ENCODE results near the gene HS6ST1.
"Not testable (repeated sequence)": the region's sequence is repeated elsewhere in the genome, so short reads cannot be mapped to it uniquely, and the experiment has no call there.

Gene HS6ST1

GRCh38 chr2:128259585-128259984 lies 59.1 kb downstream of the HS6ST1 start:
- no peak for TF ChIP-seq CTCF (IDR thresholded peaks at IDR 0.05; ENCODE audit: low read length, missing control alignments)
- no peak overlapping the region for H3K4me3 ChIP-seq (replicated peaks; ENCODE audit: low read depth, low read length)
- no peak for DNase-seq (ENCODE audit: low read depth)

GRCh38 chr2:128258218-128258617 lies 60.5 kb downstream of the HS6ST1 start:
- no peak for TF ChIP-seq CTCF (IDR thresholded peaks at IDR 0.05; ENCODE audit: low read length, missing control alignments)
- DNase-seq (ENCODE audit: low read depth): no peak

DNA sequence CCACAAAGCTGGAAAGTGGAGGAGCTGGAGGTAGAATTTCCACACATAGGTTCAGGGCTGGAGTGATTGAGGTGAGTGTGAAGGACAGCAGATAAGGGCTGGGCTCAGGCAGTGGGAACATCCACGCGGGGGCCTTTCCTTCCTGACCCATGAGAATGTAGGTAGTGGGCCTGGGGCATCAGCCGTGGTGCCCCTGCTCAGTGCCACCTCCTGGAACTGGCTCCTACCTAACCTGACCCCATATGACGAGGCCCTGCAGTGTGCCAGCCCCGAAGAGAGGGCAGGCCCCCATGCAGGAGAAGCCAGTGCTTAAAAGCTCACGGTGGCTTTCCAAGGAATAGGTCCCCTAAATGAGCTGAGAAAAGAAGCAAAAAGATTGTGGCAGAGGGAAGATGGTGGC lies 66.2 kb downstream of the HS6ST1 start:
- TF ChIP-seq CTCF (IDR thresholded peaks at IDR 0.05; ENCODE audit: low read length, missing control alignments): no peak
- no peak for DNase-seq (ENCODE audit: low read depth)
- H3K4me3 ChIP-seq (replicated peaks; ENCODE audit: low read depth, low read length): no peak overlapping the region

More at GRCh38 chr2:128258218-128258617, 60.5 kb downstream of the HS6ST1 start:
- H3K4me3 ChIP-seq (replicated peaks; ENCODE audit: low read depth, low read length): no peak overlapping the region

DNA sequence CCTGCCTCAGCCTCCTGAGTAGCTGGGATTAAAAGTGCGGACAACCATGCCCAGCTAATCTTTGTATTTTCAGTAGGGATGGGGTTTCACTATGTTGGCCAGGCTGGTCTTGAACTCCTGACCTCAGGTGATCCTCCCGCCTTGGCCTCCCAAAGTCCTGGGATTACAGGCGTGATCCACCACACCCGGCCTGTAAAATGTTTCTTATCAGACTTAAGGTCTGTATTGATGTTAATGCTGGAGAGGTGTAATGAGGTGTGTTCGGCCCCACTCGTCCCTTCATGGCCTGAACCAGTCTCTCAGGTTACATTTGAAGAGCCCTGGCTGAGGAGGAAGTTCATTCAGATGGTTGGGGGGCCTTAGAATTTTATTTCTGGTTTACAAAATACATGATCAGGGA lies 66.6 kb downstream of the HS6ST1 start:
- not testable (repeated sequence) for DNase-seq (ENCODE audit: low read depth); H3K4me3 ChIP-seq (replicated peaks; ENCODE audit: low read depth, low read length)

- no peak for TF ChIP-seq CTCF (IDR thresholded peaks at IDR 0.05; ENCODE audit: low read length, missing control alignments)
- DNase-seq (ENCODE audit: low read depth): no peak
- H3K4me3 ChIP-seq (replicated peaks; ENCODE audit: low read depth, low read length): no peak overlapping the region
Observed at GRCh38 chr2:128250229-128251025, 68.2 kb downstream of the HS6ST1 start.

GRCh38 chr2:128249555-128249954 lies 69.1 kb downstream of the HS6ST1 start:
- H3K4me3 ChIP-seq (replicated peaks; ENCODE audit: low read depth, low read length): no peak overlapping the region
- TF ChIP-seq CTCF (IDR thresholded peaks at IDR 0.05; ENCODE audit: low read length, missing control alignments): no peak
- DNase-seq (ENCODE audit: low read depth): no peak

DNA sequence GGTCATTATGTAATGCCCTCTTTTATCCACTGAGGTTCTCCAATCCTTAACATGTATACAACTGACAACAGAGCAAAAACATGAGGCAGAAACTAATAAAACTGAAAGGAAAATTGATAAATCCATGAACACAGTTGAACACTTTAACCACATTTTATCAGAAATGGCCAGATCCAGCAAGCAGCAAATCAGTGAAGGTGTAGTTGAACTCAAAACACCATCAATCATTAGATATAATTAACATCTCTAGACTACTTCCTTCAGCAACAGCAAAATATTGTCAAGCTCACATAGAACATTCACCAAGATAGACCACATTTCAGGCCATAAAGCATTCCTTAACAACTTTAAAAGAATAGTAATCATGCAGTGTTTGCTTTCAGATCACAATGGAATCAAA lies 72.9 kb downstream of the HS6ST1 start:
- TF ChIP-seq CTCF (IDR thresholded peaks at IDR 0.05; ENCODE audit: low read length, missing control alignments): no peak
- H3K4me3 ChIP-seq (replicated peaks; ENCODE audit: low read depth, low read length): no peak overlapping the region
- no peak for DNase-seq (ENCODE audit: low read depth)

Measured in fibroblast of pulmonary artery (primary cell).